Astrocyte (in vitro differentiated cells and primary cell): ENCODE data around the gene UBE2G1. TPM values are rescaled to one million over a fixed set of nuclear protein-coding genes. Genes with fewer than 3 reads are reported as not detected.

Experiments
- DNase-seq: peaks from one replicate; pipeline ENCODE4 v3.0.0-alpha.2; 2010; ENCODE audit warnings: low read depth
- FAIRE-seq: peaks from 2 replicates; lab custom pipeline; 2011; peaks lifted over from hg19 to GRCh38; lab: Jason Lieb, UNC
- H2AFZ ChIP-seq: 2 replicates; pipeline ENCODE4 v1.6.0; 2012; ENCODE audit warnings: low read depth, low read length, inconsistent platforms
- H3K27ac ChIP-seq: 2 replicates; pipeline ENCODE4 v1.5.1; 2011; ENCODE audit warnings: low read depth, low read length, inconsistent platforms
- H3K27me3 ChIP-seq: 2 replicates; pipeline ENCODE4 v1.6.0; 2011; ENCODE audit warnings: low read length, inconsistent platforms; ENCODE audit not compliant: insufficient read depth
- H3K36me3 ChIP-seq: 2 replicates; pipeline ENCODE4 v1.5.1; 2011; ENCODE audit warnings: low read length, inconsistent platforms; ENCODE audit not compliant: insufficient read depth
- H3K4me1 ChIP-seq: 2 replicates; pipeline ENCODE4 v1.5.1; 2011; ENCODE audit warnings: low read length, inconsistent platforms; ENCODE audit not compliant: insufficient read depth
- H3K4me2 ChIP-seq: 2 replicates; pipeline ENCODE4 v1.6.0; 2012; ENCODE audit warnings: low read length, inconsistent platforms
- H3K4me3 ChIP-seq: 2 replicates; pipeline ENCODE4 v1.5.1; 2011; ENCODE audit warnings: low read depth, mild to moderate bottlenecking, low read length, inconsistent platforms; ENCODE audit not compliant: insufficient read depth
- H3K79me2 ChIP-seq: 2 replicates; pipeline ENCODE4 v1.6.0; 2012; ENCODE audit warnings: mild to moderate bottlenecking, low read length, inconsistent platforms; ENCODE audit not compliant: insufficient read depth
- H3K9ac ChIP-seq: 2 replicates; pipeline ENCODE4 v1.6.0; 2012; ENCODE audit warnings: mild to moderate bottlenecking, low read length, inconsistent platforms
- H3K9me3 ChIP-seq: 2 replicates; pipeline ENCODE4 v1.5.1; 2012; ENCODE audit warnings: low read depth, mild to moderate bottlenecking, low read length, inconsistent platforms; ENCODE audit not compliant: insufficient read depth
- H4K20me1 ChIP-seq: 2 replicates; pipeline ENCODE4 v1.6.0; 2012; ENCODE audit warnings: low read length, inconsistent platforms; ENCODE audit not compliant: insufficient read depth
- H3K27ac Mint-ChIP-seq: one replicate; pipeline ENCODE4 v1.8.0; 2021; ENCODE audit warnings: mild to moderate bottlenecking, mixed read lengths; ENCODE audit not compliant: unreplicated experiment
- H3K27me3 Mint-ChIP-seq: one replicate; pipeline ENCODE4 v1.8.0; 2021; ENCODE audit warnings: low read depth, mixed read lengths; ENCODE audit not compliant: unreplicated experiment
- H3K36me3 Mint-ChIP-seq: one replicate; pipeline ENCODE4 v1.8.0; 2021; ENCODE audit warnings: low read depth, mixed read lengths; ENCODE audit not compliant: unreplicated experiment
- H3K4me1 Mint-ChIP-seq: one replicate; pipeline ENCODE4 v1.8.0; 2021; ENCODE audit warnings: low read depth, mixed read lengths; ENCODE audit not compliant: unreplicated experiment
- H3K4me3 Mint-ChIP-seq: one replicate; pipeline ENCODE4 v1.8.0; 2021; ENCODE audit warnings: mild to moderate bottlenecking, moderate library complexity, mixed read lengths; ENCODE audit not compliant: unreplicated experiment
- H3K9me3 Mint-ChIP-seq: one replicate; pipeline ENCODE4 v1.8.0; 2021; ENCODE audit warnings: mild to moderate bottlenecking, mixed read lengths; ENCODE audit not compliant: unreplicated experiment
- CTCF ChIP-seq: IDR thresholded peaks from 2 replicates; pipeline ENCODE4 v1.5.1; 2011; ENCODE audit warnings: low read depth, mild to moderate bottlenecking, inconsistent platforms, low read length, moderate library complexity; ENCODE audit not compliant: insufficient read depth
- EZH2 ChIP-seq: IDR thresholded peaks from 2 replicates; pipeline ENCODE4 v1.6.1; 2012; ENCODE audit warnings: mild to moderate bottlenecking, low read length, inconsistent platforms; ENCODE audit not compliant: insufficient read depth
- total RNA-seq: library from RNA; stranded (reverse); gene quantifications from 2 replicates; pipeline ENCODE4 v1.2.1, GENCODE V29; 2021

The UBE2G1 gene
- total RNA-seq, 1 donor from 2014 or later: 123 TPM

- no peak overlapping the region for H3K4me2 ChIP-seq
- H3K27ac ChIP-seq: no peak overlapping the region
- TF ChIP-seq CTCF (no peak), EZH2 (no peak)
- no peaks in the 10 kb centered on the region for H3K27me3 ChIP-seq
- no peaks in the 10 kb centered on the region for H3K9me3 Mint-ChIP-seq
- peaks cover 15% of the 10 kb centered on the region for H3K4me1 Mint-ChIP-seq
- H3K4me3 ChIP-seq: no peak overlapping the region
- peaks cover 6% of the 10 kb centered on the region for H3K36me3 Mint-ChIP-seq
- no peak for FAIRE-seq
- H2AFZ ChIP-seq: no peak overlapping the region
- no peaks in the 10 kb centered on the region for H3K9me3 ChIP-seq
- H3K79me2 ChIP-seq: peaks cover 97% of the 10 kb centered on the region
- peaks cover 88% of the 10 kb centered on the region for H4K20me1 ChIP-seq
- H3K27ac Mint-ChIP-seq: peak overlapping the region; percentile 53
- H3K27me3 Mint-ChIP-seq: no peaks in the 10 kb centered on the region
- no peaks in the 10 kb centered on the region for H3K4me1 ChIP-seq
- no peak overlapping the region for H3K9ac ChIP-seq
- no peak overlapping the region for H3K4me3 Mint-ChIP-seq
- no peaks in the 10 kb centered on the region for H3K36me3 ChIP-seq
- no peak for DNase-seq
Measured at GRCh38 chr17:4345581-4346252, 20.8 kb downstream of the UBE2G1 start.

DNA sequence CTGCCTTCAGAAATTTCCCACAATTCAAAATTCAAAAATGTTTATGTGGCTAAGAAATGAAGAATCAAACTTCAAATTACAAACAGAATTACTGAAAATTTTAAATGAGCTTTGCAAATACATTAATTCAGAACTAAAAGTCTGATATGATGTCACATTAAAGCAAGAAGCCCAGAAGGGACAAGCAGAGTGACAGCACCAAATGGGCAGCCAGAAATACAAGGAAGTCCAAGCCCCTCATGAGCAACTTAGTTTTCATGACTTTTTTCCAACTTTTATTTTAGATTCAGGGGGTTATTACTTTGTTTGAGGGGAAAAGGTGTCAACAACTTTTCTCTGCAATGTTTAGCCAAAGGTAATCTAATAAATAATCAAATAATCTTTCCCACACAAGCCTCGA is 21.5 kb downstream of the UBE2G1 start:
- no peak overlapping the region for H3K27ac Mint-ChIP-seq
- FAIRE-seq (no peak), DNase-seq (no peak)
- Histone ChIP-seq H3K79me2 (peaks cover 97% of the 10 kb centered on the region), H4K20me1 (peaks cover 89% of the 10 kb centered on the region), H3K9me3 (no peaks in the 10 kb centered on the region), H2AFZ (no peak overlapping the region), H3K4me3 (no peak overlapping the region), H3K4me2 (no peak overlapping the region), H3K36me3 (no peaks in the 10 kb centered on the region), H3K27ac (no peak overlapping the region), H3K4me1 (no peaks in the 10 kb centered on the region), H3K27me3 (no peaks in the 10 kb centered on the region), H3K9ac (no peak overlapping the region)
- H3K9me3 Mint-ChIP-seq: no peaks in the 10 kb centered on the region
- H3K36me3 Mint-ChIP-seq: peaks cover 6% of the 10 kb centered on the region
- H3K4me1 Mint-ChIP-seq: peaks cover 13% of the 10 kb centered on the region
- TF ChIP-seq EZH2: no peak
- no peak for TF ChIP-seq CTCF
- H3K27me3 Mint-ChIP-seq: no peaks in the 10 kb centered on the region
- peak overlapping the region; percentile 34 for H3K4me3 Mint-ChIP-seq

- no peak for FAIRE-seq
- Histone ChIP-seq H3K4me1 (no peaks in the 10 kb centered on the region), H3K36me3 (no peaks in the 10 kb centered on the region), H3K9ac (no peak overlapping the region), H2AFZ (no peak overlapping the region), H3K79me2 (peaks cover 99% of the 10 kb centered on the region), H3K27me3 (no peaks in the 10 kb centered on the region), H4K20me1 (peaks cover 97% of the 10 kb centered on the region), H3K4me3 (no peak overlapping the region), H3K4me2 (no peak overlapping the region), H3K27ac (no peak overlapping the region), H3K9me3 (no peaks in the 10 kb centered on the region)
- no peak for TF ChIP-seq EZH2
- no peak for TF ChIP-seq CTCF
- no peak for DNase-seq
- peaks cover 6% of the 10 kb centered on the region for H3K36me3 Mint-ChIP-seq
- H3K9me3 Mint-ChIP-seq: no peaks in the 10 kb centered on the region
- no peak overlapping the region for H3K4me3 Mint-ChIP-seq
- peaks cover 11% of the 10 kb centered on the region for H3K4me1 Mint-ChIP-seq
- H3K27me3 Mint-ChIP-seq: no peaks in the 10 kb centered on the region
- H3K27ac Mint-ChIP-seq: no peak overlapping the region
Measured at GRCh38 chr17:4342535-4342934, 23.9 kb downstream of the UBE2G1 start.
